Measurements from ENCODE around the gene CCDC121. TPM values are rescaled to one million over a fixed set of nuclear protein-coding genes. Genes with fewer than 3 reads are reported as not detected.

The CCDC121 gene
- total RNA-seq, 4 donors from 2014 or later: 0.56 to 2.0 (median 1.3) TPM

GRCh38 chr2:27651056-27651455 is 22.2 kb upstream of the CCDC121 start:
- TF ChIP-seq CTCF (IDR thresholded peaks at IDR 0.05 in 4 of 5, conservative IDR thresholded peaks at IDR 0.05 in 1 of 5): no peak
- no peak for TF ChIP-seq POLR2A (IDR thresholded peaks at IDR 0.05)
- peaks cover 4 to 95% of the 10 kb centered on the region in 2 donors for H3K36me3 ChIP-seq
- H3K27me3 ChIP-seq: no peaks in the 10 kb centered on the region
- no peak for ATAC-seq
- no peaks in the 10 kb centered on the region for H3K4me1 ChIP-seq
- in situ Hi-C loops (cut with MboI; ENCODE audit: low sequenced_read_pairs in 4 of 4): no loop called here
- no peaks in the 10 kb centered on the region for H3K9me3 ChIP-seq
- H3K4me3 ChIP-seq: no peak overlapping the region
- no peak overlapping the region for H3K27ac ChIP-seq
- no peak for DNase-seq
- intact Hi-C loops (cut with DNase I; ENCODE audit: low total_unique reads): no loop called here

GRCh38 chr2:27647737-27648136 is 18.9 kb upstream of the CCDC121 start:
- Histone ChIP-seq H3K4me1 (no peaks in the 10 kb centered on the region), H3K36me3 (peaks cover 4 to 91% of the 10 kb centered on the region in 2 donors), H3K4me3 (no peak overlapping the region), H3K9me3 (no peaks in the 10 kb centered on the region), H3K27me3 (no peaks in the 10 kb centered on the region), H3K27ac (no peak overlapping the region)
- ATAC-seq (no peak), DNase-seq (no peak)
- intact Hi-C loops (cut with DNase I; ENCODE audit: low total_unique reads) (no loop called here), in situ Hi-C loops (cut with MboI; ENCODE audit: low sequenced_read_pairs in 4 of 4) (loop anchor here in 1 of 4 donors (25.0 kb wide), 1 partner anchor 185 kb away; no protein-coding TSS in a partner anchor)
- TF ChIP-seq CTCF (IDR thresholded peaks at IDR 0.05 in 4 of 5, conservative IDR thresholded peaks at IDR 0.05 in 1 of 5) (no peak), POLR2A (IDR thresholded peaks at IDR 0.05) (no peak)

- intact Hi-C loops (cut with DNase I; ENCODE audit: low total_unique reads) (no loop called here), in situ Hi-C loops (cut with MboI; ENCODE audit: low sequenced_read_pairs in 4 of 4) (loop anchor here in 1 of 4 donors (25.0 kb wide), 1 partner anchor 185 kb away; no protein-coding TSS in a partner anchor)
- Histone ChIP-seq H3K27ac (no peak overlapping the region), H3K4me3 (no peak overlapping the region), H3K4me1 (no peaks in the 10 kb centered on the region), H3K27me3 (no peaks in the 10 kb centered on the region), H3K36me3 (peaks cover 4 to 91% of the 10 kb centered on the region in 2 donors), H3K9me3 (no peaks in the 10 kb centered on the region)
- ATAC-seq: no peak
- TF ChIP-seq POLR2A (IDR thresholded peaks at IDR 0.05) (no peak), CTCF (IDR thresholded peaks at IDR 0.05 in 4 of 5, conservative IDR thresholded peaks at IDR 0.05 in 1 of 5) (no peak)
- DNase-seq: no peak
Measured at GRCh38 chr2:27647289-27647688, 18.5 kb upstream of the CCDC121 start.

GRCh38 chr2:27645197-27645596 is 16.4 kb upstream of the CCDC121 start:
- H3K9me3 ChIP-seq: no peaks in the 10 kb centered on the region
- no peaks in the 10 kb centered on the region for H3K27me3 ChIP-seq
- H3K36me3 ChIP-seq: peaks cover 4 to 91% of the 10 kb centered on the region in 2 donors
- no peak for DNase-seq
- no peak for ATAC-seq
- no peaks in the 10 kb centered on the region for H3K4me1 ChIP-seq
- H3K27ac ChIP-seq: no peak overlapping the region
- no peak overlapping the region for H3K4me3 ChIP-seq
- in situ Hi-C loops (cut with MboI; ENCODE audit: low sequenced_read_pairs in 4 of 4): loop anchor here in 1 of 4 donors (25.0 kb wide), 1 partner anchor 183 kb away; no protein-coding TSS in a partner anchor
- intact Hi-C loops (cut with DNase I; ENCODE audit: low total_unique reads): no loop called here
- TF ChIP-seq POLR2A (IDR thresholded peaks at IDR 0.05) (no peak), CTCF (IDR thresholded peaks at IDR 0.05 in 4 of 5, conservative IDR thresholded peaks at IDR 0.05 in 1 of 5) (no peak)
